GM19455 (cell line): ENCODE measurements around the gene DUSP16.
"Not testable (repeated sequence)": the region's sequence is repeated elsewhere in the genome, so short reads cannot be mapped to it uniquely, and the experiment has no call there.

Experiments used
- ATAC-seq: cut with Tn5 transposase; IDR thresholded peaks from one replicate; pipeline ENCODE4 v1.9.1; 2021; ENCODE audit not compliant: unreplicated experiment

The DUSP16 gene

DNA sequence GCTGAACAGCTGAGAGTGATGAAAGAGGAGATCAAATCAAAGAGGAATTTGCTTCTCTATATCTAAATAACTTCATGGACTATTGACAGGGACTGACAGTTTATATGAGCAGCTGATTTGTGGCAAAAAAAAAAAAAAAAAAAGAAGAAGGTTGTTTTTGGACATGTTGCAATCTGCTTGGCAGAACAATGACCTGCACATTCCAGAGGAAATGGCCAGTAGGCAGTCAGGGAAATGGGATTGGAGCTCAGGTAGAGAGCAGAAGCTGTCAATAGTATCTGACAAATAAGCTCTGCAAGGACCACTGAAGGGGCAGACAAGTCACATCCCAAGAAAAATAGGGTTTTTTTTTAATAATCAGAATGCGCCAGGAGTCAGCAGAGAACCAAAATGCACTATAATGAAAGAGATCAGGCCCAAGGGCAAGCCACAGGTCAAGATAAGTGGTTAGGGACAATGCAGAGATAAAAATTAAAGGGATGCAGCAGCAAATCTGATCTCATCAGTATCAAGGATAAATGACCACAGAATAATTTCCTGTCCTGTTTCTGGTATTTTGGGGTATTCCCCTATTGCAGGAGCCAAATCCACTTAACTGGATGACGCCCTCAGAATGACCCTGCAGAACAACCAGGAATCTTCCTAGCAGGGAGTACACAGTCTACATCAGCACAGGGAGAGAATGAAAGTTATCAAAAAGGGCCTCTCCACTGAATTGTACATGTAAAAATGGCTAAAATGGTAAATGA is 22.6 kb upstream of the DUSP16 start:
- no peak for ATAC-seq

- no peak for ATAC-seq
Measured at GRCh38 chr12:12583510-12584178, 21.0 kb upstream of the DUSP16 start.

GRCh38 chr12:12582895-12583303 is 20.2 kb upstream of the DUSP16 start:
- peak; percentile 95 for ATAC-seq

DNA sequence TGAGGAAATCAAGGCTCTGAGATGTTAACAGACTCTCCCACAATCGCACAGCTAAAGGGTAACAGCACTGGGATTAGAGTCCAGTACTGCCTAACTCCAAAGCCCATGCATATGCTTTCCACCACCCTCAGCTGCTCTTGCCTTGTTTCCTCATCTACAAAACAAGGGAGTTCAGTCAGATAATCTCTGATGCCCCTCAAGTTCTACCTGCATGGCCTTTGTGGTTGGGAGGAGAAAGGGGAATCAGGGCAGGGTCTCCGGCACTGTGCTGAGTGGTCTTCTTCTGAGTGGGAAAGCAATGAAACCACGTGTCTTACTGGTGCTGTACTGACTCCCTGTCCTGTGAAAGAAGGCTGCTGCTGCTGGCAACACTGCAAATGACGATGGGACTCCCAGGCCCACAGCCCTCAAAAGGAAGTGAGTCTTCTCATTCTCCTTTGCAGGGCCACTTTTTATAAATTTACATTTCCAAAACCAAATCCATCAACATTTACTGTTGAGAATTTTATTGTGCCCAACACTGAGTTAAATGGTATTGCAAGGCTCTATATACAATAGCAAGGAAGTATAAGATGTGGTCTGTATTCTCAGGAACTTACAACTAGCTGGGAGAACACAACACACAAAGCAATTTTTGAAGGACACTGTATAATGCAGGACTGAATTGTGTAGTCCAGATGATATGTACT is 19.7 kb upstream of the DUSP16 start:
- ATAC-seq, result peak; percentile 32

- not testable (repeated sequence) for ATAC-seq
Measured at GRCh38 chr12:12580716-12581115, 18.1 kb upstream of the DUSP16 start.

GRCh38 chr12:12577786-12578185 is 15.1 kb upstream of the DUSP16 start:
- ATAC-seq, result no peak

- ATAC-seq, result no peak
Measured at GRCh38 chr12:12572659-12573058, 10.0 kb upstream of the DUSP16 start.

DNA sequence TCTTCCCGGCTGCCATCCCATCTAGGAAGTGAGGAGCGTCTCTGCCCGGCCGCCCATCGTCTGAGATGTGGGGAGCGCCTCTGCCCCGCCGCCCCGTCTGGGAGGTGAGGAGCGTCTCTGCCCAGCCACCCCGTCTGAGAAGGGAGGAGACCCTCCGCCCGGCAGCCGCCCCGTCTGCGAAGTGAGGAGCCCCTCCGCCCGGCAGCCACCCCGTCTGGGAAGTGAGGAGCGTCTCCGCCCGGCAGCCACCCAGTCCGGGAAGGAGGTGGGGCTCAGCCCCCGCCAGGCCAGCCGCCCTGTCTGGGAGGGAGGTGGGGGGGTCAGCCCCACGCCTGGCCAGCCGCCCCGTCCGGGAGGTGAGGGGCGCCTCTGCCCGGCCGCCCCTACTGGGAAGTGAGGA is 3.3 kb upstream of the DUSP16 start:
- ATAC-seq, result not testable (repeated sequence)

DNA sequence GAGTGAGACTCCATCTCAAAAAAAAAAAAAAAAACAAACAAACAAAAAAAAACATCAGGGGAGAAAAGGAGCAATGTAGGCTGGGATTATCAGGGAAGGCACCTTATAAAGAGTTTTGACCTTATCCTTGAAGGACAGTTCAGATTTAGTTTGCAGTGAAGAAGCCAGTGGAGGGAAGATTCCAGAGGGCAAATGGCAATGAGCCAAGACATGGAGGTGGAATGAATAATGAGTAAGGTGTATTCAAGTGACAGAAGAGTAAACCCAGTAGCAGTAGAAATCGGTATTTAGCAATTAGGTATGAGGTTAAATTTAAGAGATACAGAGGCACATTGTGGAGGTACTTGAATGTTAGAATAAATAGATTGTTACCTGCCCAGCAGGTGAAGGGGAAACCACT is 2.2 kb upstream of the DUSP16 start:
- ATAC-seq, result no peak

DNA sequence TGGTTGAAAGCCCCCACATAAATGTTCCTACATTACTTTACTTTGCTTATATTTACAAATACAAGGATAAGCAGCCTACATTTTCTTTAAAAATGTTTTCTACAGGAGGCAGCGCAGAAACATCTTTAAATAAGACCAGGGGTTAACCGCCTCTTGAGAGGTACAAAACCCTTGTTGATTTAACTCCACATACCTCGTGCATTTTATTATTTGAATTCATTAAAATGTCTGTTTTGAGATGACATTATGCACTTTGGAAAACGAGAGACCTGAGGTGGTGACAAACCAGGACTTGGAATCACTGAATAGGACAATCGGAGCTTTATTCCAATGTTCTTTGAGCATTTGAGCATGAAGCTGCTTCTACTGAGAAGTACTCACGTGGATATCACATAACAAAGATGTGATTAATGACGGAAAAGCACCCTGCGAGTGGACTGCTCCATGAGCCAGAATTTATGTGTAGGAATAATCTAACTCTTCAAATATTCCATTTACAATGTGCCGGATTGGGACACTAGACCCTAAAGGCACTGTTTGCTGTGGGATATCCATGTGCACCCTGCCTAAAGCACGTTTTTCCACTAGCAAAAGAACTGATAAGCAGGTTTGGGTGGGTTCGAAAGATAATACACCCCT is 746 bp upstream of the DUSP16 start:
- no peak for ATAC-seq

- no peak for ATAC-seq
Measured at GRCh38 chr12:12562016-12562483, 613 bp downstream of the DUSP16 start.

DNA sequence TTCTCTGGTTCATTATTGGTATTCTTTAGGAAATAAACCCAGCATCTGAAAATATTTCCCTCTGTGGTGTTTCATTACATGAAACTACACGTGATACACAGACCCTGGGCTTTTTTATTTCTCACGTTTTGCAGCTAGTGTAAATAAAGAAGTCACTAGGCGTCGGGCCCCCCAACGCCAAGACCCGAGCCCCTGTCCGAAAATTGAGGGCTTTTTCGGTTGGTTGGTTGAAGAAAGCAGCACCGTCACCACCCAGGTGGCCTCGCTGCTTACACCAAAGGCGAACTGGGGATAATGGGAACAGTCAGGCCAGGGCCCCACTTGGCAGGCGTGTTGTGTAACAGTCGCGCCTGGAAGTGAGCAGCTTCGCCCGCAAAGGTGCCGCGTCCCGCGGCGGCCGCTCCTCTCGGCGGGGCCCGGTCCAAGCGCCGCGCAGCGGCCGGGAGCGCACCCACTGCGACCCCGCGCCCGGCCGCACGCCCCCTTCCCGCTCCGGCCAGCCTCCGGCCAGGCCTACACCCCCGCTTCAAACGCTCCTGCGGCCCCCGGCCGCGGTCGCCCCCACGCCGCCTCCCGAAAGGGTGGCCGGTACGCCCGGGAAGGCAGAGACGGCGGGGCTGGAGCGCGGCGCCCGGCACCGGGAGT is 1.2 kb downstream of the DUSP16 start:
- ATAC-seq, result no peak

- ATAC-seq, result no peak
Measured at GRCh38 chr12:12560587-12561370, 1.9 kb downstream of the DUSP16 start.

DNA sequence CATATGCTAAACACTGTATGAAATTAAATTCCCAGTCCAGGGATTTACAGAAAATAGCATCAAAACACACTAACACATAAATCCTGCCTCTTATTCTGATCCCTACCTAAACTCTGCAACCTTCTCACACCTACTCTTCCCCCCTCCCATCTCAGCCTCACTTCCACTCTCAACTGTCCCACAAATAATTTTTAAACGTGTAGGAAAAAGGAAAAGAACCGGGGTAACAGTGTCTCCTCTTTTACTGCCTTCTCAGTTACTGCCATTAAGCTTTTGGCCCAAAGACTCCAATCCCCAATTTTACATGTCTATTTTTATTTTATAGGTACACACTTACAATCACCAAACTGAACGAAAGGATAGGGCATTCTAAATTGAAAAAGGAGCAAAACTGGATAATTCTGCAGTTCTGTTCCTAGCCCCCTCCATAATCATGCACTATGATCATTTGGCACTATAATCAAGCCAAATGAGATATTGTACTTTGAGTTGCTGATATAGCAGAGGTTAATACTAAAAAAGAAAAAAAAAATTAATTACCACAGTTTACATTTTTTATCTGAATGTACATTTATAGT is 2.9 kb downstream of the DUSP16 start:
- ATAC-seq, result no peak

GRCh38 chr12:12558291-12558690 is 4.4 kb downstream of the DUSP16 start:
- ATAC-seq, result no peak

- no peak for ATAC-seq
Measured at GRCh38 chr12:12557733-12558132, 4.9 kb downstream of the DUSP16 start.

GRCh38 chr12:12555656-12556055 is 7.0 kb downstream of the DUSP16 start:
- no peak for ATAC-seq

GRCh38 chr12:12553208-12553785 is 9.4 kb downstream of the DUSP16 start:
- no peak for ATAC-seq

GRCh38 chr12:12551115-12551514 is 11.5 kb downstream of the DUSP16 start:
- no peak for ATAC-seq
